ENCODE measurements around the gene TMEM253. TPM values are rescaled to one million over a fixed set of nuclear protein-coding genes. Genes with fewer than 3 reads are reported as not detected.

The TMEM253 gene
- total and polyA plus RNA-seq, 9 of the 15 experiments (the other 6 are each of a cell fraction or from before 2014, with no cell fraction given), result 0.11 to 0.61 (median 0.26) TPM; not detected in 3

- TF ChIP-seq RCOR1 (IDR thresholded peaks at IDR 0.05; ENCODE audit: borderline replicate concordance in 1 of 2, low read depth in 2 of 2, low read length in 2 of 2), result peak in 1 of 2 experiments; percentile 44; a peak in 1 of 4 replicates
- peak in 1 of 2 experiments; percentile 20; a peak in 1 of 4 replicates for TF ChIP-seq TEAD1 (CRISPR knock-in tag; IDR thresholded peaks at IDR 0.05)
- peak; percentile 50; the same call in 1 of the 2 replicates for TF ChIP-seq CHAMP1 (IDR thresholded peaks at IDR 0.05)
- peak in 1 of 2 experiments; percentile 56; a peak in 1 of 4 replicates for TF ChIP-seq MAZ (CRISPR knock-in tag; conservative IDR thresholded peaks at IDR 0.05 in 1 of 2, IDR thresholded peaks at IDR 0.05 in 1 of 2)
- TF ChIP-seq ZNF766 (CRISPR knock-in tag; conservative IDR thresholded peaks at IDR 0.05), result no peak
- TF ChIP-seq FIP1L1 (IDR thresholded peaks at IDR 0.05; ENCODE audit: low read depth, low read length, poor library complexity, severe bottlenecking), result peak; percentile 60
- TF ChIP-seq CTBP1 (IDR thresholded peaks at IDR 0.05; ENCODE audit: borderline replicate concordance), result peak; percentile 27; the same call in 1 of the 2 replicates
- TF ChIP-seq SP1 (CRISPR knock-in tag; IDR thresholded peaks at IDR 0.05), result peak; percentile 39; the same call in 1 of the 2 replicates
- no peak for TF ChIP-seq ZKSCAN1 (IDR thresholded peaks at IDR 0.05; ENCODE audit: low read depth, low read length)
- peak; percentile 37; the same call in 1 of the 2 replicates for TF ChIP-seq MGA (IDR thresholded peaks at IDR 0.05)
- peak; percentile 99 for TF ChIP-seq SMC3 (conservative IDR thresholded peaks at IDR 0.05; ENCODE audit: insufficient read depth, low read depth, low read length)
These were observed 8.4 kb upstream of the TMEM253 start (continued) for GRCh38 chr14:21092273-21093011.

Data from K562 (cell line).